K562 (cell line): ENCODE data around the gene CTIF. TPM values are rescaled to one million over a fixed set of nuclear protein-coding genes. Genes with fewer than 3 reads are reported as not detected.

ENCODE experiments used
- ATF6 ChIP-seq: sonication (generic); formaldehyde crosslinking; IDR thresholded peaks from 2 replicates; pipeline ENCODE4 v1.4.0; 2020; ENCODE audit warnings: mild to moderate bottlenecking, missing genetic modification reagents
- BHLHE40 ChIP-seq: IDR thresholded peaks from 2 replicates; pipeline ENCODE4 v1.6.1; 2011; ENCODE audit warnings: low read length, improper control_type of control experiment
- CHCHD3 ChIP-seq: fragments of 250-450 bp; sonication (Bioruptor Pico); IDR thresholded peaks from 2 replicates; pipeline ENCODE4 v2.1.2; 2022; ENCODE audit warnings: mild to moderate bottlenecking
- HOXB6 ChIP-seq: fragments of 250-450 bp; sonication (Bioruptor Pico); IDR thresholded peaks from 2 replicates; pipeline ENCODE4 v1.5.1; 2022; ENCODE audit warnings: mild to moderate bottlenecking, borderline replicate concordance
- MIER1 ChIP-seq: fragments of 450-650 bp; IDR thresholded peaks from 2 replicates; pipeline ENCODE4 v1.6.1; 2016; ENCODE audit warnings: antibody characterized with exemption, mild to moderate bottlenecking, low read depth
- MYC ChIP-seq, 2 experiments: fragments of 250-450 bp in 1 of 2; sonication (Bioruptor Pico) in 1 of 2; IDR thresholded peaks; 2 replicates each; pipeline versions ENCODE4 v1.5.1 to v1.6.1; 2012 to 2021; ENCODE audit warnings: low read depth in 2 of 2, borderline replicate concordance in 1 of 2, improper control_type of control experiment in 1 of 2, low read length in 1 of 2, mild to moderate bottlenecking in 1 of 2, moderate library complexity in 1 of 2
- PTBP1 ChIP-seq: fragments of 200-400 bp; formaldehyde crosslinking; IDR thresholded peaks from 2 replicates; pipeline ENCODE4 v1.6.1; 2017; ENCODE audit warnings: low read depth, low read length
- RBBP5 ChIP-seq: fragments of 200-600 bp; sonication (generic); IDR thresholded peaks from 2 replicates; pipeline ENCODE4 v1.6.1; 2012; ENCODE audit warnings: borderline replicate concordance, mild to moderate bottlenecking, low read length, control low read depth, inconsistent platforms; ENCODE audit not compliant: insufficient read depth, poor library complexity, severe bottlenecking
- RBM22 ChIP-seq: fragments of 200-400 bp; formaldehyde crosslinking; IDR thresholded peaks from 2 replicates; pipeline ENCODE4 v1.6.1; 2018; ENCODE audit warnings: low read length, low read depth; ENCODE audit not compliant: poor library complexity, severe bottlenecking
- SIN3B ChIP-seq: fragments of 450-650 bp; IDR thresholded peaks from 2 replicates; pipeline ENCODE4 v1.6.1; 2017; ENCODE audit warnings: low read depth, mild to moderate bottlenecking, moderate library complexity
- SP2 ChIP-seq: IDR thresholded peaks from 2 replicates; pipeline ENCODE4 v1.6.1; 2011; ENCODE audit warnings: mild to moderate bottlenecking, low read depth, low read length, moderate library complexity; ENCODE audit not compliant: poor library complexity, severe bottlenecking; ENCODE audit errors: extremely low read depth
- USF1 ChIP-seq: sonication (generic); formaldehyde crosslinking; IDR thresholded peaks from 2 replicates; pipeline ENCODE4 v1.9.0; 2022; ENCODE audit warnings: mild to moderate bottlenecking, missing genetic modification reagents
- ZBTB11 ChIP-seq, 3 experiments: fragments of 200-800 bp in 1 of 3; fragments of 250-450 bp in 1 of 3; fragments of 450-650 bp in 1 of 3; sonication (Bioruptor Pico) in 1 of 3; sonication (Bioruptor generic) in 1 of 3; formaldehyde crosslinking in 1 of 3; IDR thresholded peaks; 2 replicates each; pipeline versions ENCODE4 v1.6.1 to v1.8.0; 2016 to 2022; ENCODE audit warnings: mild to moderate bottlenecking in 2 of 3, missing genetic modification characterization in 2 of 3, missing compliant biosample characterization in 1 of 3, moderate library complexity in 1 of 3
- ZC3H4 ChIP-seq: sonication (generic); formaldehyde crosslinking; IDR thresholded peaks from 2 replicates; pipeline ENCODE4 v1.9.0; 2021; ENCODE audit warnings: missing genetic modification reagents, borderline replicate concordance
- ZNF143 ChIP-seq: sonication (generic); formaldehyde crosslinking; IDR thresholded peaks from 2 replicates; pipeline ENCODE4 v1.9.0; 2022; ENCODE audit warnings: mild to moderate bottlenecking, missing genetic modification reagents
- ZNF384 ChIP-seq: IDR thresholded peaks from 2 replicates; pipeline ENCODE4 v1.6.1; 2012; ENCODE audit warnings: low read depth, low read length, improper control_type of control experiment
- ZSCAN32 ChIP-seq: fragments of 450-650 bp; formaldehyde crosslinking; IDR thresholded peaks from 2 replicates; pipeline ENCODE4 v1.4.0; 2020; ENCODE audit warnings: mild to moderate bottlenecking, moderate library complexity
- polyA plus RNA-seq, 8 experiments: library from polyadenylated mRNA; depleted of rRNA in 4 of 8; stranded (reverse) in 5 of 8; unstranded in 3 of 8; fragments of >200 nt; fragmentation: Nextera tagmentation in 2 of 8; fragmentation: Illumina TruSeq in 1 of 8; extraction: Ambion mirVana in 2 of 8; extraction: Trizol in 1 of 8; gene quantifications; 2 replicates each; pipeline versions ENCODE4 v1.2.1 to v1.2.3, GENCODE V29; 2011 to 2014; ENCODE audit warnings: inconsistent platforms in 1 of 8, missing spikeins in 1 of 8
- total RNA-seq, 7 experiments: library from RNA; depleted of rRNA in 6 of 7; stranded (reverse); fragments of >200 nt in 6 of 7; fragmentation: Illumina TruSeq in 2 of 7; extraction: Trizol in 2 of 7; gene quantifications; 2 replicates each; pipeline versions ENCODE4 v1.2.1 to v1.2.3, GENCODE V29; 2011 to 2021; ENCODE audit warnings: low replicate concordance in 1 of 7

Gene CTIF
- total and polyA plus RNA-seq, 9 of the 15 experiments (the other 6 are each of a cell fraction or from before 2014, with no cell fraction given): 0.17 to 11.5 (median 2.2) TPM

GRCh38 chr18:48896875-48897511, 358.2 kb downstream of the CTIF start (continued):
- no peak for TF ChIP-seq RBBP5
- TF ChIP-seq RBM22: no peak
- no peak for TF ChIP-seq SP2
- TF ChIP-seq ZBTB11 (CRISPR knock-in tag; IDR thresholded peaks at IDR 0.05): no peak
- TF ChIP-seq ZSCAN32 (CRISPR knock-in tag): no peak
- TF ChIP-seq MIER1: no peak
- no peak for TF ChIP-seq SIN3B
- TF ChIP-seq USF1 (CRISPR knock-in tag): no peak
- TF ChIP-seq ZNF143 (CRISPR knock-in tag): no peak
- TF ChIP-seq ZNF384: no peak
- TF ChIP-seq ATF6 (CRISPR knock-in tag): no peak
- no peak for TF ChIP-seq CHCHD3
- TF ChIP-seq PTBP1: no peak
- TF ChIP-seq ZC3H4 (CRISPR knock-in tag): no peak
- TF ChIP-seq BHLHE40: no peak
- TF ChIP-seq HOXB6 (CRISPR knock-in tag): no peak
- TF ChIP-seq MYC (IDR thresholded peaks at IDR 0.05; ENCODE audit: low read depth, low read length): peak; percentile 57; the same call in 1 of the 2 replicates
- TF ChIP-seq MYC (CRISPR knock-in tag; IDR thresholded peaks at IDR 0.05; ENCODE audit: borderline replicate concordance, low read depth): no peak
